Thyroid gland (tissue), 4 donors: Measurements from ENCODE around the gene SUSD3.

Source experiments
- CTCF ChIP-seq, 6 experiments: fragments of 200-600 bp in 3 of 6; fragments of 450-650 bp in 3 of 6; sonication (generic) in 3 of 6; IDR thresholded peaks; one replicate each; pipeline ENCODE4 v1.5.1; 2016 to 2019; ENCODE audit warnings: antibody characterized with exemption in 6 of 6, mild to moderate bottlenecking in 2 of 6, inconsistent platforms in 1 of 6, moderate library complexity in 1 of 6
- POLR2A ChIP-seq, 2 donors: fragments of 450-650 bp; IDR thresholded peaks; one replicate each; pipeline ENCODE4 v1.6.1; 2017; ENCODE audit warnings: antibody characterized with exemption in 2 of 2, mild to moderate bottlenecking in 2 of 2, moderate library complexity in 1 of 2

- no peak for TF ChIP-seq POLR2A (IDR thresholded peaks at IDR 0.05)
- no peak for TF ChIP-seq CTCF (IDR thresholded peaks at IDR 0.05)
Observed at GRCh38 chr9:93033531-93033930, 25.0 kb upstream of the SUSD3 start.
